Keratinocyte (primary cell): ENCODE results near the gene KCTD17. TPM values are rescaled to one million over a fixed set of nuclear protein-coding genes. Genes with fewer than 3 reads are reported as not detected.

ENCODE experiments used
- DNase-seq: peaks from one replicate; pipeline ENCODE4 v3.0.0-alpha.2; 2011; ENCODE audit warnings: low read depth, missing footprints, low spot score
- FAIRE-seq: peaks from 2 replicates; lab custom pipeline; 2011; peaks lifted over from hg19 to GRCh38; lab: Jason Lieb, UNC
- H2AFZ ChIP-seq: 2 replicates; pipeline ENCODE4 v1.6.0; 2012; ENCODE audit warnings: low read length, control low read depth, inconsistent platforms; ENCODE audit not compliant: control insufficient read depth
- H3K27ac ChIP-seq: 2 replicates; pipeline ENCODE4 v1.5.1; 2011; ENCODE audit warnings: low read length; ENCODE audit not compliant: control insufficient read depth, insufficient read depth
- H3K27me3 ChIP-seq: 3 replicates; pipeline ENCODE4 v1.6.0; 2011; ENCODE audit warnings: low read length; ENCODE audit not compliant: control insufficient read depth, insufficient read depth; ENCODE audit errors: extremely low read depth
- H3K36me3 ChIP-seq, 2 experiments: 2 replicates in 1 of 2; 3 replicates in 1 of 2; pipeline ENCODE4 v1.5.1; 2011; ENCODE audit warnings: low read length in 2 of 2, mild to moderate bottlenecking in 1 of 2; ENCODE audit not compliant: control insufficient read depth in 2 of 2, insufficient read depth in 2 of 2; ENCODE audit errors: extremely low read depth in 1 of 2
- H3K4me1 ChIP-seq: 3 replicates; pipeline ENCODE4 v1.5.1; 2011; ENCODE audit warnings: low read length; ENCODE audit not compliant: control insufficient read depth, insufficient read depth; ENCODE audit errors: extremely low read depth
- H3K4me2 ChIP-seq: 3 replicates; pipeline ENCODE4 v1.6.0; 2011; ENCODE audit warnings: low read depth, low read length; ENCODE audit not compliant: control insufficient read depth, insufficient read depth; ENCODE audit errors: extremely low read depth
- H3K4me3 ChIP-seq, 3 experiments: fragments of 200-600 bp in 1 of 3; sonication (generic) in 1 of 3; 2 replicates in 2 of 3; 3 replicates in 1 of 3; pipeline ENCODE4 v1.5.1; 2011 to 2016; ENCODE audit warnings: low read length in 3 of 3, mild to moderate bottlenecking in 3 of 3, control low read depth in 2 of 3, inconsistent platforms in 1 of 3, low read depth in 1 of 3, mixed read lengths in 1 of 3, mixed run types in 1 of 3, moderate library complexity in 1 of 3; ENCODE audit not compliant: control insufficient read depth in 2 of 3, insufficient read depth in 2 of 3; ENCODE audit errors: extremely low read depth in 1 of 3
- H3K79me2 ChIP-seq: 2 replicates; pipeline ENCODE4 v1.6.0; 2012; ENCODE audit warnings: low read length; ENCODE audit not compliant: control insufficient read depth, insufficient read depth
- H3K9ac ChIP-seq: 3 replicates; pipeline ENCODE4 v1.6.0; 2011; ENCODE audit warnings: low read length; ENCODE audit not compliant: control insufficient read depth, insufficient read depth; ENCODE audit errors: extremely low read depth
- H3K9me1 ChIP-seq: 3 replicates; pipeline ENCODE4 v1.6.0; 2011; ENCODE audit warnings: low read length; ENCODE audit not compliant: control insufficient read depth, insufficient read depth; ENCODE audit errors: extremely low read depth
- H3K9me3 ChIP-seq: 2 replicates; pipeline ENCODE4 v1.5.1; 2012; ENCODE audit warnings: low read depth, low read length; ENCODE audit not compliant: control insufficient read depth
- H4K20me1 ChIP-seq: 3 replicates; pipeline ENCODE4 v1.6.0; 2011; ENCODE audit warnings: low read length; ENCODE audit not compliant: control insufficient read depth, insufficient read depth; ENCODE audit errors: extremely low read depth
- EZH2 ChIP-seq: IDR thresholded peaks from one replicate; pipeline ENCODE4 v1.6.1; 2012; ENCODE audit warnings: inconsistent platforms, mild to moderate bottlenecking, low read length, moderate library complexity
- dilution Hi-C: fragments of 300-500 bp; cut with MboI; formaldehyde crosslinking; loops from one replicate; pipeline ENCODE4 v1.7.0; 2020; ENCODE audit warnings: low sequenced_read_pairs; ENCODE audit not compliant: extremely low pct_ligation_motif_present
- polyA plus RNA-seq, 5 experiments: library from polyadenylated mRNA; depleted of rRNA in 3 of 5; stranded (reverse) in 3 of 5; stranded (forward) in 1 of 5; unstranded in 1 of 5; fragments of >200 nt; gene quantifications; 1 replicate in 1 of 5; 2 replicates in 3 of 5; 3 replicates in 1 of 5; pipeline versions ENCODE4 v1.2.1 to v1.2.3, GENCODE V29; 2011 to 2012; ENCODE audit warnings: missing spikeins in 2 of 5, low read depth in 1 of 5, low replicate concordance in 1 of 5
- TF ChIP-seq, protein P1 (sequence below), 3 experiments: IDR thresholded peaks in 1 of 3; conservative IDR thresholded peaks in 1 of 3; optimal IDR thresholded peaks in 1 of 3; 2 replicates in 2 of 3; 3 replicates in 1 of 3; pipeline versions ENCODE3 to v1.5.1; 2011; ENCODE audit warnings: low read length in 3 of 3, mild to moderate bottlenecking in 3 of 3, moderate library complexity in 2 of 3, control low read depth in 1 of 3, inconsistent platforms in 1 of 3; ENCODE audit not compliant: insufficient read depth in 2 of 3; ENCODE audit errors: extremely low read depth in 1 of 3

The KCTD17 gene
- polyA plus RNA-seq, 1 donor (not counting 4 experiments of a cell fraction or from before 2014, with no cell fraction given) = 16.3 TPM

DNA sequence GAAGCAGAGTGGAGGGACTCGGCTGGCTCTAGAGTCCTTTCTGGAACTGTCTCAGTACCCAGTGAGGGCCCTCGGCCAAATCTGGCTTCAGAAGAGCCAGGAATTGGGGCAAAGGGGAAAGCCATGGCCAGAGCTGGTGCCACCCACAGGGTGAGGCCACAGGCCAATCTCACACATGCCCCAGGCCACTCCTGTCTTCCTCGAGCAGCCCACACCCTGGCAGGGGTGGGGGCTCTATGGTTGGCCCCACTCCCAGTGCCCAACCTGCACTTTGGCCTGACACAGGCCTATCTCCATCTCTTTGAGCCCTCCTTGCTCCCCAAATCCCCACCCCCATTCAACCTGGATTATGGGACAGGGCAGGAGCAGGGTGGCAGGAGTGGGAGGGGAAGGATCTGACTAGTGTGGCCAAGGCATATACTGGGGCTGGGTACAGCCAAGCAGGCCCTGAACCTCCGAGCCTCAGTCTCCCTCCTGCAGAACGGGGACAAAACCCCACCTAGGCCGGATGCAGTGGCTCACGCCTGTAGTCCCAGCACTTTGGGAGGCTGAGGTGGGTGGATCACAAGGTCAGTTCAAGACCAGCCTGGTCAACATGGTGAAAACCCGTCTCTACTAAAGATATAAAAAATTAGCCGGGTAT, 39.2 kb upstream of the KCTD17 start:
- dilution Hi-C loops = no loop called here
- Histone ChIP-seq H3K36me3 (no peaks in the 10 kb centered on the region), H3K9me3 (no peaks in the 10 kb centered on the region), H3K4me2 (no peak overlapping the region), H3K9me1 (no peaks in the 10 kb centered on the region), H3K9ac (no peak overlapping the region), H3K4me3 (no peak overlapping the region), H3K27me3 (peaks cover 5% of the 10 kb centered on the region), H3K27ac (no peak overlapping the region), H4K20me1 (no peaks in the 10 kb centered on the region), H3K79me2 (no peaks in the 10 kb centered on the region), H2AFZ (no peak overlapping the region), H3K4me1 (no peaks in the 10 kb centered on the region)
- DNase-seq (no peak), FAIRE-seq (no peak)
- TF ChIP-seq, protein P1, sequence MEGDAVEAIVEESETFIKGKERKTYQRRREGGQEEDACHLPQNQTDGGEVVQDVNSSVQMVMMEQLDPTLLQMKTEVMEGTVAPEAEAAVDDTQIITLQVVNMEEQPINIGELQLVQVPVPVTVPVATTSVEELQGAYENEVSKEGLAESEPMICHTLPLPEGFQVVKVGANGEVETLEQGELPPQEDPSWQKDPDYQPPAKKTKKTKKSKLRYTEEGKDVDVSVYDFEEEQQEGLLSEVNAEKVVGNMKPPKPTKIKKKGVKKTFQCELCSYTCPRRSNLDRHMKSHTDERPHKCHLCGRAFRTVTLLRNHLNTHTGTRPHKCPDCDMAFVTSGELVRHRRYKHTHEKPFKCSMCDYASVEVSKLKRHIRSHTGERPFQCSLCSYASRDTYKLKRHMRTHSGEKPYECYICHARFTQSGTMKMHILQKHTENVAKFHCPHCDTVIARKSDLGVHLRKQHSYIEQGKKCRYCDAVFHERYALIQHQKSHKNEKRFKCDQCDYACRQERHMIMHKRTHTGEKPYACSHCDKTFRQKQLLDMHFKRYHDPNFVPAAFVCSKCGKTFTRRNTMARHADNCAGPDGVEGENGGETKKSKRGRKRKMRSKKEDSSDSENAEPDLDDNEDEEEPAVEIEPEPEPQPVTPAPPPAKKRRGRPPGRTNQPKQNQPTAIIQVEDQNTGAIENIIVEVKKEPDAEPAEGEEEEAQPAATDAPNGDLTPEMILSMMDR (optimal IDR thresholded peaks at IDR 0.05 in 1 of 3, IDR thresholded peaks at IDR 0.05 in 1 of 3, conservative IDR thresholded peaks at IDR 0.05 in 1 of 3; ENCODE audit: extremely low read depth in 1 of 3, insufficient read depth in 2 of 3, low read length in 3 of 3) = no peak
- no peak for TF ChIP-seq EZH2

DNA sequence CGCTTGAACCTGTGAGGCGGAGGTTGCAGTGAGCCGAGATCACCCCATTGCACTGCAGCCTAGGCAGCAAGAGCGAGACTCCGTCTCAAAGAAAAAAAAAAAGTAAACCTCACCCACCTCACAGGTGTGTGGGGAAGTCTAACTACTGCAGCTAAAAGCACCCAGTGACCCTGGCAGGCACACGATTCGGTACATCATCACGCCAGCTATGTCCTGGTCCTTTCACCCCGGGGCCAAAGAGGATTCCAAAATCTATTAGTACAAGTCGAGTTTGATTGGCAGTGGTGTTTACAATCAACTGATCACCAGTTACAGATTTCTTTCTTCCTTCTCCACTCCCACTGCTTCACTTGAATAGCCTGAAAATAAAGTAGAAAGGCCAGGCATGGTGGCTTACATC, 38.6 kb upstream of the KCTD17 start:
- Histone ChIP-seq H3K4me1 (no peaks in the 10 kb centered on the region), H3K27ac (no peak overlapping the region), H2AFZ (no peak overlapping the region), H3K4me3 (no peak overlapping the region), H3K9me3 (no peaks in the 10 kb centered on the region), H3K79me2 (no peaks in the 10 kb centered on the region), H4K20me1 (no peaks in the 10 kb centered on the region), H3K27me3 (peaks cover 5% of the 10 kb centered on the region), H3K36me3 (peaks cover 0 to 3% of the 10 kb centered on the region in 2 experiments), H3K9me1 (no peaks in the 10 kb centered on the region), H3K9ac (no peak overlapping the region), H3K4me2 (no peak overlapping the region)
- no peak for FAIRE-seq
- TF ChIP-seq, protein P1 (optimal IDR thresholded peaks at IDR 0.05 in 1 of 3, IDR thresholded peaks at IDR 0.05 in 1 of 3, conservative IDR thresholded peaks at IDR 0.05 in 1 of 3; ENCODE audit: extremely low read depth in 1 of 3, insufficient read depth in 2 of 3, low read length in 3 of 3) = no peak
- no peak for TF ChIP-seq EZH2
- DNase-seq = no peak
- dilution Hi-C loops = no loop called here
